ENCODE data around the gene HABP2. TPM values are rescaled to one million over a fixed set of nuclear protein-coding genes. Genes with fewer than 3 reads are reported as not detected.

HABP2 gene
- total and polyA plus RNA-seq, 2 of the 4 experiments (the other 2 are of a cell fraction): not detected

DNA sequence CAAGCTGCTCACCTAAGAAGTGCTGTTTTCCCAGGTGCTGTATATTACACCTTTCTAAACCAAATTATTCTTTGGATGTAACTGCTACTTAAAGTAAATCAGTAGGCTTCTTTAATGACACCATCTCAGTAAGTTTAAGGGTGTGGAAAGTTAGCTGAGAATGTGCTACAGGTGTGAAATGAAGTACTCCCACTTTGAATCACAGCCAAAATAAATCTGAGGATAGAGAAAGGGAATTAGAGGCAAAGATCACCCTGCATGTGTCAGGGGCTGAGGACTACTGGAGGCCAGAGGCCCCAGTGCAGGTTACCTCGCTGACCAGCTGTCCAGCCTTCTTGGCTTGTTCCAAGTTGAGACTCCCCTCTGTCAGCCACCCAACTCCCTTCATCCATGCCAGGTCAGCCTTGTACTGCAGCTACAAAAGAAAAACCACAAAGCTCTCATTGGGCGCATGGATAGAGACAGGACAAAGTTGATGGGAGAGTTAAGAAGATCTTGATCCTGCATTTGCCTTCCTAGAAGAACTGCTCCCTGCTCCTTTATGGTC is 75.8 kb downstream of the HABP2 start:
- no peak overlapping the region for H3K9ac ChIP-seq (ENCODE audit: low read depth, low read length)
- no peak overlapping the region for H2BK20ac ChIP-seq (ENCODE audit: low read depth, low read length)
- H2BK120ac ChIP-seq (ENCODE audit: low read depth, low read length): no peak overlapping the region
- H3K36me3 ChIP-seq (ENCODE audit: control insufficient read depth, insufficient read depth, low read length): no peaks in the 10 kb centered on the region
- H3K4me1 ChIP-seq (ENCODE audit: control insufficient read depth, insufficient read depth, low read length): no peaks in the 10 kb centered on the region
- no peak overlapping the region for H3K4me3 ChIP-seq (ENCODE audit: insufficient read depth, low read depth, low read length)
- whole genome bisulfite sequencing, 2 experiments (ENCODE audit: extremely low coverage in 2 of 2, insufficient read length in 1 of 2): no CpG with 5 or more reads among the region's 2 CpGs
- DNase-seq (no peak), ATAC-seq (ENCODE audit: low read depth) (no peak)
- dilution Hi-C loops (cut with HindIII; ENCODE audit: low sequenced_read_pairs, unreplicated experiment): no loop called here
- no peaks in the 10 kb centered on the region for H3K79me1 ChIP-seq (ENCODE audit: low read depth in 1 of 2, low read length in 2 of 2)
- H3K4me2 ChIP-seq (ENCODE audit: low read depth, low read length): no peak overlapping the region
- no peak overlapping the region for H3K56ac ChIP-seq (ENCODE audit: extremely low read depth, insufficient read depth, low read length)
- H3K23ac ChIP-seq (ENCODE audit: low read depth, low read length): no peak overlapping the region
- CTCF ChIA-PET: no interaction called here
- H2BK15ac ChIP-seq (ENCODE audit: low read depth, low read length): no peak overlapping the region
- H3K9me1 ChIP-seq (ENCODE audit: insufficient read depth, low read length): no peaks in the 10 kb centered on the region
- H2BK5ac ChIP-seq (ENCODE audit: low read depth, low read length, poor library complexity, severe bottlenecking): no peak overlapping the region
- H4K20me1 ChIP-seq (ENCODE audit: insufficient read depth, low read length): no peaks in the 10 kb centered on the region
- no peak overlapping the region for H2AK5ac ChIP-seq (ENCODE audit: low read depth, low read length)
- no peak for TF ChIP-seq POLR2A (IDR thresholded peaks at IDR 0.05; ENCODE audit: low read depth, low read length)
- TF ChIP-seq RFX5 (IDR thresholded peaks at IDR 0.05; ENCODE audit: low read depth, low read length): no peak
- no peak overlapping the region for H4K91ac ChIP-seq (ENCODE audit: insufficient read depth, low read depth, low read length)
- intact Hi-C loops (cut with micrococcal nuclease): no loop called here
- no peak overlapping the region for H3K4ac ChIP-seq (ENCODE audit: low read depth, low read length)
- in situ Hi-C loops (cut with MboI; ENCODE audit: low sequenced_read_pairs): no loop called here
- no peak overlapping the region for H2AK9ac ChIP-seq (replicated peaks; ENCODE audit: low read depth, low read length, poor library complexity)
- H3K27ac ChIP-seq (ENCODE audit: insufficient read depth, low read length): no peak overlapping the region
- H3K9me3 ChIP-seq (ENCODE audit: control insufficient read depth, insufficient read depth, low read length): no peaks in the 10 kb centered on the region
- POLR2A ChIA-PET (ENCODE audit: unreplicated experiment): no interaction called here
- H3K27me3 ChIP-seq (ENCODE audit: control insufficient read depth, insufficient read depth, low read length): peaks cover 13% of the 10 kb centered on the region
- H4K5ac ChIP-seq (ENCODE audit: low read depth, low read length): no peak overlapping the region
- H3K14ac ChIP-seq (replicated peaks; ENCODE audit: low read depth, low read length): no peak overlapping the region
- BruUV-seq (replicated peaks): no TSS peak
- H2AFZ ChIP-seq (replicated peaks; ENCODE audit: low read length, poor library complexity): no peak overlapping the region
- H3K18ac ChIP-seq (ENCODE audit: low read depth, low read length): no peak overlapping the region
- H4K8ac ChIP-seq (ENCODE audit: low read depth in 2 of 2, low read length in 2 of 2): no peak overlapping the region

All from IMR-90 (cell line).